Stimulated activated CD4-positive, alpha-beta T cell treated with anti-CD3 and anti-CD28 coated beads, Interleukin-12 subunit alpha, Interleukin-12 subunit beta, amount 100 ng/mL, for 48 hours (primary cell): ENCODE data around the gene OR5L1.

ENCODE experiments used
- DNase-seq, 3 donors: peaks; one replicate each; pipeline ENCODE4 v3.0.0-alpha.2; 2020; ENCODE audit warnings: low read depth in 2 of 3, low spot score in 1 of 3

The OR5L1 gene

GRCh38 chr11:55811067-55811466, at the start of gene OR5L1:
TSS of gene OR5L1 (plus strand) at chr11:55811367. CDS start at chr11:55811467, 100 bp downstream.
- no peak for DNase-seq

GRCh38 chr11:55773138-55773537, 38.0 kb upstream of the OR5L1 start, which contains the start of gene OR5D13:
TSS of gene OR5D13 (plus strand) at chr11:55773438. CDS start at chr11:55773438, 0 bp downstream.
- no peak for DNase-seq

GRCh38 chr11:55791606-55792005, 19.6 kb upstream of the OR5L1 start:
- DNase-seq: no peak

- no peak for DNase-seq
Observed at GRCh38 chr11:55793321-55793720, 17.8 kb upstream of the OR5L1 start.

- no peak for DNase-seq
Observed at GRCh38 chr11:55795256-55795655, 15.9 kb upstream of the OR5L1 start, which contains the start of gene OR5D14. TSS of gene OR5D14 (plus strand) at chr11:55795556. CDS start at chr11:55795556, 0 bp downstream.

- no peak for DNase-seq
Observed at GRCh38 chr11:55806248-55806647, 4.9 kb upstream of the OR5L1 start.

GRCh38 chr11:55819330-55819729, 8.2 kb downstream of the OR5L1 start, which contains the start of gene OR5D18:
TSS of gene OR5D18 (plus strand) at chr11:55819630. CDS start at chr11:55819630, 0 bp downstream.
- DNase-seq: no peak

- DNase-seq: no peak
Observed at GRCh38 chr11:55826919-55827318, 15.8 kb downstream of the OR5L1 start, which contains the start of gene OR5L2. TSS of gene OR5L2 (plus strand) at chr11:55827219. CDS start at chr11:55827219, 0 bp downstream.

- no peak for DNase-seq
Observed at GRCh38 chr11:55838452-55838851, 27.3 kb downstream of the OR5L1 start, which contains the start of gene OR5D16. TSS of gene OR5D16 (plus strand) at chr11:55838752. CDS start at chr11:55838752, 0 bp downstream.

GRCh38 chr11:55847453-55847852, 36.3 kb downstream of the OR5L1 start:
- DNase-seq: no peak

GRCh38 chr11:55849037-55849436, 37.9 kb downstream of the OR5L1 start:
- no peak for DNase-seq

GRCh38 chr11:55852141-55852540, 41.0 kb downstream of the OR5L1 start:
- no peak for DNase-seq

- no peak for DNase-seq
Observed at GRCh38 chr11:55854704-55855103, 43.5 kb downstream of the OR5L1 start.
